Amniotic stem cell (primary cell): ENCODE results near the gene PRKCB.

ENCODE experiments used
- DNase-seq: peaks from one replicate; lab custom pipeline; 2025; lab: John Stamatoyannopoulos, UW

Gene PRKCB

GRCh38 chr16:23943604-23944003 is 107.8 kb downstream of the PRKCB start:
- no peak for DNase-seq

GRCh38 chr16:23944381-23944780 is 108.6 kb downstream of the PRKCB start:
- DNase-seq = no peak

GRCh38 chr16:23945243-23945642 is 109.5 kb downstream of the PRKCB start:
- no peak for DNase-seq

- no peak for DNase-seq
These were observed 112.1 kb downstream of the PRKCB start for GRCh38 chr16:23947838-23948237.

GRCh38 chr16:23948949-23949411 is 113.2 kb downstream of the PRKCB start:
- no peak for DNase-seq

GRCh38 chr16:23949630-23950290 is 114.0 kb downstream of the PRKCB start:
- no peak for DNase-seq

- DNase-seq = no peak
These were observed 114.6 kb downstream of the PRKCB start for GRCh38 chr16:23950291-23950894.

GRCh38 chr16:23950898-23951297 is 115.1 kb downstream of the PRKCB start:
- DNase-seq = no peak

- DNase-seq = no peak
These were observed 116.6 kb downstream of the PRKCB start for GRCh38 chr16:23952128-23952970.

- DNase-seq = no peak
These were observed 117.2 kb downstream of the PRKCB start for GRCh38 chr16:23952971-23953300.

- no peak for DNase-seq
These were observed 117.7 kb downstream of the PRKCB start for GRCh38 chr16:23953476-23953875.

GRCh38 chr16:23955088-23955487 is 119.3 kb downstream of the PRKCB start:
- DNase-seq = no peak

GRCh38 chr16:23957287-23957686 is 121.5 kb downstream of the PRKCB start:
- no peak for DNase-seq

- DNase-seq = no peak
These were observed 123.4 kb downstream of the PRKCB start for GRCh38 chr16:23959072-23959751.

- DNase-seq = no peak
These were observed 123.9 kb downstream of the PRKCB start for GRCh38 chr16:23959752-23960072.

- no peak for DNase-seq
These were observed 124.5 kb downstream of the PRKCB start for GRCh38 chr16:23960081-23960885.

GRCh38 chr16:23962001-23962400 is 126.2 kb downstream of the PRKCB start:
- no peak for DNase-seq

- no peak for DNase-seq
These were observed 128.4 kb downstream of the PRKCB start for GRCh38 chr16:23964136-23964535.

GRCh38 chr16:23965137-23965733 is 129.5 kb downstream of the PRKCB start:
- DNase-seq = no peak

GRCh38 chr16:23966597-23967394 is 131.0 kb downstream of the PRKCB start:
- no peak for DNase-seq

GRCh38 chr16:23967775-23968174 is 132.0 kb downstream of the PRKCB start:
- no peak for DNase-seq
